Measurements from ENCODE around the gene CCDC3. TPM values are rescaled to one million over a fixed set of nuclear protein-coding genes. Genes with fewer than 3 reads are reported as not detected.
A peak's percentile ranks its signal among the peaks of the same experiment; 100 is the strongest.
"Not testable (repeated sequence)": the region's sequence is repeated elsewhere in the genome, so short reads cannot be mapped to it uniquely, and the experiment has no call there.

Gene CCDC3
- total RNA-seq, 1 donor from 2014 or later = 4.3 TPM

GRCh38 chr10:12880423-12880822 is 121.1 kb downstream of the CCDC3 start:
- no peak for ATAC-seq

GRCh38 chr10:12877150-12877549 is 124.4 kb downstream of the CCDC3 start:
- no peak for ATAC-seq

GRCh38 chr10:12876266-12876665 is 125.2 kb downstream of the CCDC3 start:
- ATAC-seq = no peak

GRCh38 chr10:12875100-12875499 is 126.4 kb downstream of the CCDC3 start:
- no peak for ATAC-seq

- no peak for ATAC-seq
Measured at GRCh38 chr10:12874501-12874900, 127.0 kb downstream of the CCDC3 start.

DNA sequence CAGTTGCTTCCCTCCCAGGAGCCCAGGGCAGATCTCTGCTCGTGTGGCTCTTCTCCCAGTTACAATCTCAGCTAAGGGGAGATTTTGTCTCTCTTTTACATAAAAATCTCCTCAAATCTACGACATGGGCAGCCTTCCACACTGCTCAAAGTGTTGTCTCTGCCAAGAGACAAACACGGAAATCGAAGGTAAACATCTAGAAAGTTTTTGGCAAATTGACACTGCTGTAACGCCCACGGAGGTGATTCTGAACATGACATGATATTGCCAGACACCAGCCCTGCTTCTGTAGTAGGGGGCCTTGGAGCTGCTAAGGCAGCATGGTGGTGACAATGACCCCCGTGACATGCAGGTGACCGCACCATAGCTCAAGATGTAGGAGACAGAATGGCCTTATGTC is 128.3 kb downstream of the CCDC3 start:
- no peak for ATAC-seq

DNA sequence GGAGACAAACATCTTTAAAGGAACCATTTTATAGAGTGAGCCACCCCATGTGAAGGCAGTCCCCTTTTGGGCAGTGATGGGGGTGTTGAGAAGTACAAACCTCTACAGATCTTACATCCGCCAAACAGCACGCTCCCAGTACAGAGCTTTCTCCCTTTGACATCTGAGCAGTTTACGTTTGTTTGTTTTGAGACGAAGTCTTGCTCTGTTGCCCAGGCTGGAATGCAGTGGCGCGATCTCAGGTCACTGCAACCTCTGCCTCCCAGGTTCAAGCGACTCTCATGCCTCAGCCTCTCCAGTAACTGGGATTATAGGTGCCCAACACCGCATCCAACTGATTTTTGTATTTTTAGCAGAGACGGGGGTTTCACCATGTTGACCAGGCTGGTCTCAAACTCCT is 128.9 kb downstream of the CCDC3 start:
- no peak for ATAC-seq

DNA sequence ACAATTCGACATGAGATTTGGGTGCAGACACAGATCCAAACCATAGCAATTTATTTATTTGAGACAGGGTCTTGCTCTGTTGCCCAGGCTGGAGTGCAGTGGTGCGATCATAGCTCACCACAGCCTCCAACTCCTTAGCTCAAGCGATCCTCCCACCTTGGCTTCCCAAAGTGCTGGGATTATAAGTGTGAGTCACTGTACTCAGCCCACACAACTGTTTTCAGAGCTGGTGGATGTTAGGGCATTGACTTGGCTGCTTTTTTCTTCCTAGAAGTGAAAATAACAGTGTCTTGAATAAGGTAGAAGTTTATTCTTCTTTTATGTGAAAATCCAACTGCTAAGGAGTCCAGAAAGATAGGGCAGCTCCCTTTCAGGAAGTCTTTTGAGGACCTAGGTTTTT is 132.1 kb downstream of the CCDC3 start:
- ATAC-seq = no peak

- ATAC-seq = no peak
Measured at GRCh38 chr10:12868229-12868628, 133.3 kb downstream of the CCDC3 start.

DNA sequence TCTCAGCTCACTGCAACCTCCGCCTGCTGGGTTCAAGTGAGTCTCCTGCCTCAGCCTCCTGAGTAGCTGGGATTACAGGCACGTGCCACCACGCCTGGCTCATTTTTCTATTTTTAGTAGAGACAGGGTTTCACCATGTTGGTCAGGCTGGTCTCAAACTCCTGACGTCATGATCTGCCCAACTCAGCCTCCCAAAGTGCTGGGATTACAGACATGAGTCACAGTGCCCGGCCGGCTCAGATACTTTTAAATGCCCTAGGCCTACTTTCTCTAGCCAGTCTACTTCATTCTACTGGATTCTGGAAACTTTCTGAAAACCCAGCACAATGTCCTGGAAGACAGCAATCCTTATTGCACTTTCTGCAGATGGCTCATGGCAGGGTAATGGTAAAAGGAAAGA is 136.0 kb downstream of the CCDC3 start:
- not testable (repeated sequence) for ATAC-seq

- no peak for ATAC-seq
Measured at GRCh38 chr10:12862459-12862858, 139.1 kb downstream of the CCDC3 start.

DNA sequence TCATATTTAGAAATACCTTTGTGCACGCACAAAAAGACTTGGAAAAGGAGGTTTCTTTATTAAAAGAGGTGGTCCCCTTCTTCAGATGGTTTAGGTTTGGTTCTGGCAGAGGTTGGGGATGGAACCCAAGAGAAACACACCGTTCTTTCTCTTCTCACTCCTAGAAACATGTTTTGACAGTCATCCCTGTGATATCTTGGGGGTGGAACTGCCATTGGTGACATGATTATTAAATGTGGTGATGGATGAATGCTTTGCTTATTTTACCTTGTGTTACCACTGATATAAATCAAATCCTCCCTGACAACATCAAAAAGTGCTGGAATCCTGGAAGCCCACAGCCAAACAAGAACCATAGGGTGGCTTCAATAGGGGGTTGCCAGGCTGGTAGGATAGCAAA is 146.5 kb downstream of the CCDC3 start:
- no peak for ATAC-seq

DNA sequence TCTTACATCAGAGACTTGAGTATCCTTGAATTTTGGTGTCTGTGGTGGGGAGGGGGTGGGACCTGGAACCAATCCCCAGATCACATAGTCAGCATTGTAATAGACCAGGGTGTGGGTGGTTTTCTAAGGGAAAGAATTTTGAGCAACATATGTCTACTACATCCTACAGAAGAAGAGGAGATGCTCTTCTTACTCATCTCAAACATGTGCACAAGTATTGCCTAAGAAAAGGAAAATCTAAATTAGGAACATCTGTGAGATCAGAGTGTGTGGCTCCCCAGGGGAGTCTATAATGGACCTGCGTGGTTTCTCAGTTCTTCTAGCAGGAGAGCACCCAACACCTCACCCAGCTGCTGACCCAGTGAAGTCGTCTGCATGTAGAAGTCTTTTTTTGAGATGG is 148.8 kb downstream of the CCDC3 start:
- no peak for ATAC-seq

GRCh38 chr10:12849319-12850181 is 152.0 kb downstream of the CCDC3 start:
- ATAC-seq = peak; percentile 47

GRCh38 chr10:12848439-12849173 is 152.9 kb downstream of the CCDC3 start:
- no peak for ATAC-seq

DNA sequence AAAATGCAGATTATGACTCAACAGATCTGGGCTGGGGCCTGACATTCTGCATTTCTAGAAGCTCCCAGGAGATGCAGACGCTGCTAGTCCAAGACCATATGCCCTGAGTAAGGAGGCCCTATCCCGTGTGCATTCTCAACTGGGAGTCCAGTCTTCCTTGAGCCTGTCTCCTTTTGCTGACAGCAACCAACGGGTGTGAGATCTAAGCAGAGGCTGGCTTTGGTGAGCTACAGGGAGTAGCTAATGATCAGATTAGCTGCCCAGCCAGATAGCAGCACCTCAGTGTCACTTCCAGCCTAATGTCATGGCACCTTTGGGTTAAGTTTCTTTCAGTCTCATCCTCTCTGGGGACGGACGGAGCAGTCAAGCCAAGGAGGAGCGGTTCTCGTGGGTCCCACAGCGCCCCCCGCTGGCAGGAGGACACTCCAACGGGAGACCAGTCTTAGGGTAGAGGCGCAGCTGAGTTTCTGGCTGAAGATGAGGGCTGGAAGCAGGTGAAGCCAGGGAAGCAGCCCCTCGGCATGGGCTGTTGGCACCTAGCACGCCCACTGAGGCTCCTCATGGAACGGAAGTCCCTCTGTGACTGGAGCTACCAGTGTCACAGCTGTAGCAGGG is 154.0 kb downstream of the CCDC3 start:
- no peak for ATAC-seq

DNA sequence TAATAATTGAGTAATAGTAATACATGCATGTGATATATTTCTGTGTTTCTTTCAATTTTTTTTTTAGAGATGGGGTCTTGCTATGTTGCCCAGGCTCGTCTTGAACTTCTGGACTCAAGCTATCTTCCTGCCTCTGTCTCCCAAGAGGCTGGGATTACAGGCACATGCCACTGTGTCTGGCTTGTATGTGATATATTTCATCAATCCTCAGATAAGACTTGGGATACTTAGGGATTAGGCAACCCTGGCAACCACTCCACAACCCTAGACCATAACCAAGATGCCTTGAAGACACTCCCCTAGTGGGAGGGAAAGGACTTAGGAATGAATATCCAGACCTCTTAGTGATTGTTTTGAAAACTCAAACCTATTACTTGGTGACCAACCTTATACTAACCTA is 154.8 kb downstream of the CCDC3 start:
- no peak for ATAC-seq

Other genes with a start within 250 kb of the CCDC3 start
- 29.6 TPM for gene OPTN, start 98.5 kb upstream of the CCDC3 start, total RNA-seq
- 5.9 TPM for gene MCM10, start 159.8 kb upstream of the CCDC3 start, total RNA-seq
- gene UCMA, start 232.7 kb upstream of the CCDC3 start, total RNA-seq = not detected